ENCODE measurements around the gene MUL1.

GRCh38 chr1:20499105-20499504 is 8.8 kb downstream of the MUL1 start:
- TF ChIP-seq CTCF (IDR thresholded peaks at IDR 0.05) (no peak), POLR2A (IDR thresholded peaks at IDR 0.05) (no peak), POLR2AphosphoS5 (IDR thresholded peaks at IDR 0.05) (no peak), EP300 (IDR thresholded peaks at IDR 0.05) (no peak)
